Chondrocyte (in vitro differentiated cells): Measurements from ENCODE around the gene FOXP1. TPM values are rescaled to one million over a fixed set of nuclear protein-coding genes. Genes with fewer than 3 reads are reported as not detected.

ENCODE experiments used
- DNase-seq: peaks from one replicate; pipeline ENCODE4 v3.0.0; 2021; ENCODE audit warnings: mixed read lengths, low spot score
- H3K27ac Mint-ChIP-seq: one replicate; pipeline ENCODE4 v1.8.0; 2021; ENCODE audit warnings: mild to moderate bottlenecking, moderate library complexity, mixed read lengths; ENCODE audit not compliant: unreplicated experiment
- H3K27me3 Mint-ChIP-seq: 2 replicates; pipeline ENCODE4 v1.8.0; 2021; ENCODE audit warnings: low read depth, mixed read lengths
- H3K36me3 Mint-ChIP-seq: 2 replicates; pipeline ENCODE4 v1.8.0; 2021; ENCODE audit warnings: low read depth, mixed read lengths
- H3K4me1 Mint-ChIP-seq: 2 replicates; pipeline ENCODE4 v1.8.0; 2021; ENCODE audit warnings: low read depth, mild to moderate bottlenecking, mixed read lengths
- H3K4me3 Mint-ChIP-seq: one replicate; pipeline ENCODE4 v1.8.0; 2021; ENCODE audit warnings: mild to moderate bottlenecking, moderate library complexity, mixed read lengths; ENCODE audit not compliant: unreplicated experiment
- H3K9me3 Mint-ChIP-seq: 2 replicates; pipeline ENCODE4 v1.8.0; 2021; ENCODE audit warnings: low read depth, mixed read lengths
- total RNA-seq: library from RNA; stranded (reverse); gene quantifications from 3 replicates; pipeline ENCODE4 v1.2.1, GENCODE V29; 2021
- TF ChIP-seq, protein P1 (sequence below): fragments of 200-600 bp; sonication (generic); IDR thresholded peaks from 2 replicates; pipeline ENCODE4 v1.5.0; 2021; ENCODE audit warnings: antibody characterized with exemption, mild to moderate bottlenecking, moderate library complexity

FOXP1 gene
- total RNA-seq, 1 donor from 2014 or later: 206 TPM

DNA sequence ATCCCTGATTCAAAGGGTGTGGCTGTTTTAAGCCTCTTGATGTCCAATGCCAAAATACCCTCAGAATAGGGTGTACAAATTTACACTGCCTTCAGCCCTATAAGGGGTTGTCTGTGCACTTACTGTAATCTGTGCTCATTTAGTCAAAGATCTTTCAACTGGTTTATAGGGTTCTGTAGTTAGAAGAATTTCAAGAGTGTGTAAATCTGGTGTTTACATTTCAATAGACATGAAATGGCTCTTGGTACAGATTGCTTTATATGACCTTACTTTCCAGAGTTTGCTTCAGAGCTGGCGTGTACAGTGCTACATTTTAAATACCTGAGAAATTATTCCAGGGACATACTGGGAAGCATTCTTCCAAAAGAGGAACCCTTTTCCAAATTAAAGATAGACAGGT lies 399.3 kb downstream of the FOXP1 start:
- Mint-ChIP-seq H3K4me1 (peaks cover 51% of the 10 kb centered on the region), H3K27ac (peak overlapping the region; percentile 9), H3K27me3 (no peaks in the 10 kb centered on the region), H3K9me3 (no peaks in the 10 kb centered on the region), H3K36me3 (peaks cover 7% of the 10 kb centered on the region), H3K4me3 (no peak overlapping the region)
- no peak for DNase-seq
- TF ChIP-seq, protein P1, sequence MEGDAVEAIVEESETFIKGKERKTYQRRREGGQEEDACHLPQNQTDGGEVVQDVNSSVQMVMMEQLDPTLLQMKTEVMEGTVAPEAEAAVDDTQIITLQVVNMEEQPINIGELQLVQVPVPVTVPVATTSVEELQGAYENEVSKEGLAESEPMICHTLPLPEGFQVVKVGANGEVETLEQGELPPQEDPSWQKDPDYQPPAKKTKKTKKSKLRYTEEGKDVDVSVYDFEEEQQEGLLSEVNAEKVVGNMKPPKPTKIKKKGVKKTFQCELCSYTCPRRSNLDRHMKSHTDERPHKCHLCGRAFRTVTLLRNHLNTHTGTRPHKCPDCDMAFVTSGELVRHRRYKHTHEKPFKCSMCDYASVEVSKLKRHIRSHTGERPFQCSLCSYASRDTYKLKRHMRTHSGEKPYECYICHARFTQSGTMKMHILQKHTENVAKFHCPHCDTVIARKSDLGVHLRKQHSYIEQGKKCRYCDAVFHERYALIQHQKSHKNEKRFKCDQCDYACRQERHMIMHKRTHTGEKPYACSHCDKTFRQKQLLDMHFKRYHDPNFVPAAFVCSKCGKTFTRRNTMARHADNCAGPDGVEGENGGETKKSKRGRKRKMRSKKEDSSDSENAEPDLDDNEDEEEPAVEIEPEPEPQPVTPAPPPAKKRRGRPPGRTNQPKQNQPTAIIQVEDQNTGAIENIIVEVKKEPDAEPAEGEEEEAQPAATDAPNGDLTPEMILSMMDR: no peak

- TF ChIP-seq, protein P1: no peak
- Mint-ChIP-seq H3K4me1 (peaks cover 44% of the 10 kb centered on the region), H3K27me3 (no peaks in the 10 kb centered on the region), H3K9me3 (no peaks in the 10 kb centered on the region), H3K4me3 (no peak overlapping the region), H3K27ac (peak overlapping the region; percentile 22), H3K36me3 (peaks cover 7% of the 10 kb centered on the region)
- DNase-seq: no peak
Observed at GRCh38 chr3:71183549-71183948, 400.0 kb downstream of the FOXP1 start.

- Mint-ChIP-seq H3K9me3 (no peaks in the 10 kb centered on the region), H3K4me3 (no peak overlapping the region), H3K4me1 (peaks cover 49% of the 10 kb centered on the region), H3K36me3 (peaks cover 9% of the 10 kb centered on the region), H3K27me3 (no peaks in the 10 kb centered on the region), H3K27ac (peak overlapping the region; percentile 73)
- no peak for DNase-seq
- TF ChIP-seq, protein P1: no peak
Observed at GRCh38 chr3:71180524-71180923, 403.0 kb downstream of the FOXP1 start.

- Mint-ChIP-seq H3K27me3 (no peaks in the 10 kb centered on the region), H3K9me3 (no peaks in the 10 kb centered on the region), H3K36me3 (peaks cover 8% of the 10 kb centered on the region), H3K4me1 (peaks cover 64% of the 10 kb centered on the region), H3K27ac (peak overlapping the region; percentile 8), H3K4me3 (no peak overlapping the region)
- TF ChIP-seq, protein P1: no peak
- DNase-seq: no peak
Observed at GRCh38 chr3:71177375-71177774, 406.2 kb downstream of the FOXP1 start.

DNA sequence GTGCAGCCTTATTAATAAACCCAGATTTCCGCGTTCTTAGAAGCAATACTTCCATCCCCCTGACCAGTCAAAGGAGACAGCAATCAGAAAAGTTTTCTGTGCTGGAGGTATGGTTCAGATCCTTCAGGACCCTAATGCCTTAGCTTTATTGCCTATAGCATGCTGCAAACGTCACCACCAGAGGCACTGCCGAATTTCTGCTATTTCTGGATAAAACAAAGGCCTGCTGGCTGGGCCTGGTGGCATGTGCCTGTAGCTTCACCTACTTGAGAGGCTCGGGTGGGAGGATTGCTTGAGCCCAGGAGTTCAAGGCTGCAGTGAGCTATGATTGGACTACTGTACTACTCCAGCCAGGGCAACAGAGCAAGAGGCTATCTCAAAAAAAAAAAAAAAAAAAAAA lies 407.2 kb downstream of the FOXP1 start:
- Mint-ChIP-seq H3K36me3 (peaks cover 8% of the 10 kb centered on the region), H3K27ac (peak overlapping the region; percentile 32), H3K9me3 (no peaks in the 10 kb centered on the region), H3K4me3 (no peak overlapping the region), H3K27me3 (no peaks in the 10 kb centered on the region), H3K4me1 (peaks cover 72% of the 10 kb centered on the region)
- TF ChIP-seq, protein P1: peak; percentile 16
- DNase-seq: no peak
